ENCODE data around the gene ZNF469.

DNA sequence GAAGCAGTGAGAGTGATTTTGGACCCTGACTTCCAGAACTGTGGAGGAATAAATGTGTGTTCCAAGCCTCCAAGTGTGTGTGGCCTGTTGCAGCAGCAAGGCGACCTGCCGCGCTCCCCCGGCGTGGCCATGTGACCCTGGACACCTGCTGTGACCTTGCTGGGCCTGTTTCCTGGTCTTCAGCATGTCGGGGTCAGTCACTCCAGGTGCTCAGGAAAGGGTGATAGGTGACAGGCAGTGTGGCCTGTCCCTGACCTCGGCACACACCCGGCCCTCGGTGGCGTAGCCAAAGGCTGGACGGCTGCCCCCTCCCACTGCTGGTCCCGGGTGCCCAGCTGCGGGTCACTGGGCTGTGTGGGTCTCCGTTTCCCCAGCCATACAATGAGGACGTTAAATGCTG lies 31.8 kb upstream of the ZNF469 start:
- TF ChIP-seq POLR2A (IDR thresholded peaks at IDR 0.05), result no peak
- TF ChIP-seq, protein P1, sequence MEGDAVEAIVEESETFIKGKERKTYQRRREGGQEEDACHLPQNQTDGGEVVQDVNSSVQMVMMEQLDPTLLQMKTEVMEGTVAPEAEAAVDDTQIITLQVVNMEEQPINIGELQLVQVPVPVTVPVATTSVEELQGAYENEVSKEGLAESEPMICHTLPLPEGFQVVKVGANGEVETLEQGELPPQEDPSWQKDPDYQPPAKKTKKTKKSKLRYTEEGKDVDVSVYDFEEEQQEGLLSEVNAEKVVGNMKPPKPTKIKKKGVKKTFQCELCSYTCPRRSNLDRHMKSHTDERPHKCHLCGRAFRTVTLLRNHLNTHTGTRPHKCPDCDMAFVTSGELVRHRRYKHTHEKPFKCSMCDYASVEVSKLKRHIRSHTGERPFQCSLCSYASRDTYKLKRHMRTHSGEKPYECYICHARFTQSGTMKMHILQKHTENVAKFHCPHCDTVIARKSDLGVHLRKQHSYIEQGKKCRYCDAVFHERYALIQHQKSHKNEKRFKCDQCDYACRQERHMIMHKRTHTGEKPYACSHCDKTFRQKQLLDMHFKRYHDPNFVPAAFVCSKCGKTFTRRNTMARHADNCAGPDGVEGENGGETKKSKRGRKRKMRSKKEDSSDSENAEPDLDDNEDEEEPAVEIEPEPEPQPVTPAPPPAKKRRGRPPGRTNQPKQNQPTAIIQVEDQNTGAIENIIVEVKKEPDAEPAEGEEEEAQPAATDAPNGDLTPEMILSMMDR (IDR thresholded peaks at IDR 0.05), result no peak

Data from lower leg skin (tissue), 3 donors.